K562 (cell line): Measurements from ENCODE around the gene MYL10. TPM values are rescaled to one million over a fixed set of nuclear protein-coding genes. Genes with fewer than 3 reads are reported as not detected.

Experiments used
- ATAC-seq: fragments of 200-7000 bp; cut with Tn5 transposase; 3 replicates; pipeline ENCODE4 v1.9.1; 2020; ENCODE audit warnings: moderate library complexity
- BruUV-seq: library from RNA; stranded (reverse); fragments of 400-500 nt; replicated peaks from 2 replicates; lab custom pipeline; 2021; lab: Mats Ljungman, UMichigan
- CTCF ChIA-PET: fragments of 300-600 bp; formaldehyde crosslinking; extraction: SDS; loops from one replicate; lab custom pipeline; 2021; ENCODE audit warnings: low intra/inter-chr PET ratio; lab: Yijun Ruan, JAX
- POLR2A ChIA-PET: fragments of 300-600, 350-650 bp; sonication (Branson Sonifier 250); formaldehyde crosslinking; extraction: SDS; loops from one replicate; lab custom pipeline; 2021; ENCODE audit warnings: antibody characterized with exemption, inconsistent platforms; lab: Yijun Ruan, JAX
- DNase-seq, 4 experiments: peaks; one replicate each; pipeline versions ENCODE4 v3.0.0 to v3.0.0-alpha.2; 2011 to 2018; ENCODE audit warnings: low spot score in 3 of 4, mixed read lengths in 3 of 4; ENCODE audit errors: extremely low read depth in 1 of 4
- FAIRE-seq: peaks from 2 replicates; lab custom pipeline; 2011; peaks lifted over from hg19 to GRCh38; lab: Jason Lieb, UNC
- H2AFZ ChIP-seq: 2 replicates; pipeline ENCODE4 v1.6.0; 2011; ENCODE audit warnings: low read depth, low read length, control low read depth, inconsistent platforms
- H3K27ac ChIP-seq: fragments of 200-600 bp; 3 replicates; pipeline ENCODE4 v1.8.0; 2011; ENCODE audit warnings: low read depth, mild to moderate bottlenecking, control low read depth, inconsistent platforms, low read length, moderate library complexity, mixed read lengths; ENCODE audit errors: extremely low read depth
- H3K27me3 ChIP-seq, 2 experiments: fragments of 300-600 bp in 1 of 2; 2 replicates in 1 of 2; 3 replicates in 1 of 2; pipeline versions ENCODE4 v1.6.0 to v1.8.0; 2011; ENCODE audit warnings: inconsistent platforms in 2 of 2, low read length in 2 of 2, mild to moderate bottlenecking in 1 of 2, mixed read lengths in 1 of 2, moderate library complexity in 1 of 2; ENCODE audit not compliant: control insufficient read depth in 2 of 2, insufficient read depth in 2 of 2
- H3K36me3 ChIP-seq: fragments of 300-600 bp; 3 replicates; pipeline ENCODE4 v1.8.0; 2011; ENCODE audit warnings: mild to moderate bottlenecking, low read length, inconsistent platforms; ENCODE audit not compliant: control insufficient read depth, insufficient read depth
- H3K4me1 ChIP-seq, 2 experiments: fragments of 200-600 bp in 1 of 2; replicated peaks in 1 of 2; 2 replicates in 1 of 2; 3 replicates in 1 of 2; pipeline versions ENCODE4 v1.5.1 to v1.8.0; 2011; ENCODE audit warnings: inconsistent platforms in 2 of 2, low read length in 2 of 2, mild to moderate bottlenecking in 1 of 2, mixed read lengths in 1 of 2, moderate library complexity in 1 of 2; ENCODE audit not compliant: control insufficient read depth in 2 of 2, insufficient read depth in 2 of 2
- H3K4me2 ChIP-seq: 2 replicates; pipeline ENCODE4 v1.6.1; 2011; ENCODE audit warnings: low read length, control low read depth, inconsistent platforms, mixed read lengths; ENCODE audit not compliant: insufficient read depth
- H3K4me3 ChIP-seq: fragments of 200-600 bp; sonication (generic), shearing (Covaris generic); 2 replicates; pipeline ENCODE4 v1.5.1; 2016; ENCODE audit warnings: control low read depth, inconsistent platforms
- H3K79me2 ChIP-seq: fragments of 200-600 bp; 3 replicates; pipeline ENCODE4 v1.8.0; 2011; ENCODE audit warnings: low read length, inconsistent platforms; ENCODE audit not compliant: control insufficient read depth, insufficient read depth
- H3K9ac ChIP-seq, 2 experiments: 2 replicates each; pipeline versions ENCODE4 v1.6.0 to v1.6.1; 2011; ENCODE audit warnings: low read depth in 2 of 2, low read length in 2 of 2, control low read depth in 1 of 2, inconsistent platforms in 1 of 2, mild to moderate bottlenecking in 1 of 2, mixed read lengths in 1 of 2; ENCODE audit not compliant: insufficient read depth in 1 of 2
- H3K9me1 ChIP-seq: one replicate; pipeline ENCODE4 v1.6.0; 2011; ENCODE audit warnings: inconsistent platforms, mild to moderate bottlenecking, low read length, moderate library complexity; ENCODE audit not compliant: control insufficient read depth, insufficient read depth
- H3K9me3 ChIP-seq: replicated peaks from 2 replicates; pipeline ENCODE4 v1.5.1; 2011; ENCODE audit warnings: low read depth, low read length, inconsistent platforms; ENCODE audit not compliant: control insufficient read depth, insufficient read depth
- H4K20me1 ChIP-seq: replicated peaks from 2 replicates; pipeline ENCODE4 v1.6.1; 2011; ENCODE audit warnings: low read length, inconsistent platforms, mixed read lengths; ENCODE audit not compliant: control insufficient read depth, insufficient read depth
- DLX4 ChIP-seq: fragments of 250-450 bp; sonication (Bioruptor Pico); IDR thresholded peaks from 2 replicates; pipeline ENCODE4 v1.6.1; 2021; ENCODE audit warnings: mild to moderate bottlenecking
- FIP1L1 ChIP-seq: fragments of 200-400 bp; formaldehyde crosslinking; IDR thresholded peaks from 2 replicates; pipeline ENCODE4 v1.6.1; 2018; ENCODE audit warnings: mild to moderate bottlenecking, low read depth, low read length; ENCODE audit not compliant: poor library complexity, severe bottlenecking
- MAZ ChIP-seq, 2 experiments: fragments of 450-650 bp in 1 of 2; sonication (generic) in 1 of 2; formaldehyde crosslinking; IDR thresholded peaks in 1 of 2; conservative IDR thresholded peaks in 1 of 2; 2 replicates each; pipeline versions ENCODE4 v1.4.0 to v1.5.0; 2020; ENCODE audit warnings: mild to moderate bottlenecking in 1 of 2, missing genetic modification reagents in 1 of 2
- MED1 ChIP-seq: sonication (generic); formaldehyde crosslinking; IDR thresholded peaks from 2 replicates; pipeline ENCODE4 v1.8.1; 2023; ENCODE audit warnings: missing genetic modification reagents, borderline replicate concordance
- MYC ChIP-seq, 2 experiments: fragments of 250-450 bp in 1 of 2; sonication (Bioruptor Pico) in 1 of 2; IDR thresholded peaks; 2 replicates each; pipeline versions ENCODE4 v1.5.1 to v1.6.1; 2012 to 2021; ENCODE audit warnings: low read depth in 2 of 2, borderline replicate concordance in 1 of 2, improper control_type of control experiment in 1 of 2, low read length in 1 of 2, mild to moderate bottlenecking in 1 of 2, moderate library complexity in 1 of 2
- PTRF ChIP-seq: fragments of 450-650 bp; IDR thresholded peaks from 2 replicates; pipeline ENCODE4 v1.6.1; 2016; ENCODE audit warnings: mild to moderate bottlenecking, missing genetic modification characterization, missing compliant biosample characterization
- THRA ChIP-seq: fragments of 450-650 bp; IDR thresholded peaks from 2 replicates; pipeline ENCODE4 v1.6.1; 2017; ENCODE audit warnings: mild to moderate bottlenecking, moderate library complexity
- ZBTB8A ChIP-seq: fragments of 450-650 bp; IDR thresholded peaks from 2 replicates; pipeline ENCODE4 v1.6.1; 2018; ENCODE audit warnings: mild to moderate bottlenecking, moderate library complexity; ENCODE audit not compliant: partially characterized antibody
- ZNF408 ChIP-seq: fragments of 250-450 bp; sonication (Bioruptor Pico); IDR thresholded peaks from 2 replicates; pipeline ENCODE4 v1.4.0; 2020; ENCODE audit warnings: low read depth, mild to moderate bottlenecking, moderate library complexity
- ZNF57 ChIP-seq: fragments of 450-650 bp; formaldehyde crosslinking; IDR thresholded peaks from 2 replicates; pipeline ENCODE4 v1.4.0; 2020; ENCODE audit warnings: mild to moderate bottlenecking, moderate library complexity
- WGBS: fragments of 100-300 bp; shearing (Covaris generic); methylation state at CpG from one replicate; pipeline ENCODE4 v1.1.6; 2016; ENCODE audit warnings: low coverage, mixed read lengths; ENCODE audit not compliant: insufficient coverage; ENCODE audit errors: missing lambda C conversion rate; 5-methylcytosine and 5-hydroxymethylcytosine counted together
- in situ Hi-C: fragments of 300-500 bp; cut with MboI; formaldehyde crosslinking; loops from 4 replicates; pipeline ENCODE4 v1.15.0; 2018; ENCODE audit warnings: inconsistent platforms, mixed read lengths
- intact Hi-C: fragments of 100-400 bp; cut with micrococcal nuclease; formaldehyde crosslinking; loops from 2 replicates; pipeline ENCODE4 v1.14.2; 2022
- polyA plus RNA-seq, 8 experiments: library from polyadenylated mRNA; depleted of rRNA in 4 of 8; stranded (reverse) in 5 of 8; unstranded in 3 of 8; fragments of >200 nt; fragmentation: Nextera tagmentation in 2 of 8; fragmentation: Illumina TruSeq in 1 of 8; extraction: Ambion mirVana in 2 of 8; extraction: Trizol in 1 of 8; gene quantifications; 2 replicates each; pipeline versions ENCODE4 v1.2.1 to v1.2.3, GENCODE V29; 2011 to 2014; ENCODE audit warnings: inconsistent platforms in 1 of 8, missing spikeins in 1 of 8
- total RNA-seq, 7 experiments: library from RNA; depleted of rRNA in 6 of 7; stranded (reverse); fragments of >200 nt in 6 of 7; fragmentation: Illumina TruSeq in 2 of 7; extraction: Trizol in 2 of 7; gene quantifications; 2 replicates each; pipeline versions ENCODE4 v1.2.1 to v1.2.3, GENCODE V29; 2011 to 2021; ENCODE audit warnings: low replicate concordance in 1 of 7
- TF ChIP-seq, protein P1 (sequence below): sonication (generic); formaldehyde crosslinking; IDR thresholded peaks from 2 replicates; pipeline ENCODE4 v1.9.0; 2022; ENCODE audit warnings: mild to moderate bottlenecking, missing genetic modification reagents
- TF ChIP-seq, protein P2 (sequence below), 2 experiments: fragments of 450-650 bp; IDR thresholded peaks; 2 replicates each; pipeline ENCODE4 v1.6.1; 2016
- TF ChIP-seq, protein P3 (sequence below): fragments of 450-650 bp; IDR thresholded peaks from 2 replicates; pipeline ENCODE4 v1.6.1; 2016; ENCODE audit warnings: mild to moderate bottlenecking

MYL10 gene
- total and polyA plus RNA-seq, 9 of the 15 experiments (the other 6 are each of a cell fraction or from before 2014, with no cell fraction given): not detected

- intact Hi-C loops (no loop called here), in situ Hi-C loops (no loop called here)
- Histone ChIP-seq H3K27me3 (peaks cover 3 to 26% of the 10 kb centered on the region in 2 experiments; a peak in 4 of 5 replicates), H3K27ac (no peak overlapping the region), H3K9ac (no peak overlapping the region), H3K9me1 (no peaks in the 10 kb centered on the region), H3K36me3 (no peaks in the 10 kb centered on the region), H3K4me3 (no peak overlapping the region), H2AFZ (no peak overlapping the region), H3K79me2 (no peaks in the 10 kb centered on the region), H4K20me1 (no peaks in the 10 kb centered on the region), H3K4me1 (peaks cover 0 to 10% of the 10 kb centered on the region in 2 experiments; a peak in 1 of 5 replicates), H3K4me2 (no peak overlapping the region), H3K9me3 (no peaks in the 10 kb centered on the region)
- FAIRE-seq (no peak), DNase-seq (peak in 1 of 4 experiments; percentile 6), ATAC-seq (no peak; the same call in 2 of the 3 replicates)
- POLR2A ChIA-PET: no interaction called here
- 41% methylated on average over 9 of the region's 9 CpGs for WGBS
- BruUV-seq: no TSS peak
- CTCF ChIA-PET: no interaction called here
- no peak for TF ChIP-seq ZNF57
- no peak for TF ChIP-seq FIP1L1
- no peak for TF ChIP-seq ZNF408 (CRISPR knock-in tag)
- TF ChIP-seq, protein P1, sequence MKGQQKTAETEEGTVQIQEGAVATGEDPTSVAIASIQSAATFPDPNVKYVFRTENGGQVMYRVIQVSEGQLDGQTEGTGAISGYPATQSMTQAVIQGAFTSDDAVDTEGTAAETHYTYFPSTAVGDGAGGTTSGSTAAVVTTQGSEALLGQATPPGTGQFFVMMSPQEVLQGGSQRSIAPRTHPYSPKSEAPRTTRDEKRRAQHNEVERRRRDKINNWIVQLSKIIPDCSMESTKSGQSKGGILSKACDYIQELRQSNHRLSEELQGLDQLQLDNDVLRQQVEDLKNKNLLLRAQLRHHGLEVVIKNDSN: no peak
- TF ChIP-seq DLX4: no peak
- TF ChIP-seq MAZ (CRISPR knock-in tag; conservative IDR thresholded peaks at IDR 0.05 in 1 of 2, IDR thresholded peaks at IDR 0.05 in 1 of 2): no peak
- no peak for TF ChIP-seq PTRF (tag)
- no peak for TF ChIP-seq MYC (IDR thresholded peaks at IDR 0.05; ENCODE audit: low read depth, low read length)
- TF ChIP-seq MYC (CRISPR knock-in tag; IDR thresholded peaks at IDR 0.05; ENCODE audit: borderline replicate concordance, low read depth): no peak
- no peak for TF ChIP-seq THRA
- TF ChIP-seq ZBTB8A: no peak
- TF ChIP-seq, protein P2, sequence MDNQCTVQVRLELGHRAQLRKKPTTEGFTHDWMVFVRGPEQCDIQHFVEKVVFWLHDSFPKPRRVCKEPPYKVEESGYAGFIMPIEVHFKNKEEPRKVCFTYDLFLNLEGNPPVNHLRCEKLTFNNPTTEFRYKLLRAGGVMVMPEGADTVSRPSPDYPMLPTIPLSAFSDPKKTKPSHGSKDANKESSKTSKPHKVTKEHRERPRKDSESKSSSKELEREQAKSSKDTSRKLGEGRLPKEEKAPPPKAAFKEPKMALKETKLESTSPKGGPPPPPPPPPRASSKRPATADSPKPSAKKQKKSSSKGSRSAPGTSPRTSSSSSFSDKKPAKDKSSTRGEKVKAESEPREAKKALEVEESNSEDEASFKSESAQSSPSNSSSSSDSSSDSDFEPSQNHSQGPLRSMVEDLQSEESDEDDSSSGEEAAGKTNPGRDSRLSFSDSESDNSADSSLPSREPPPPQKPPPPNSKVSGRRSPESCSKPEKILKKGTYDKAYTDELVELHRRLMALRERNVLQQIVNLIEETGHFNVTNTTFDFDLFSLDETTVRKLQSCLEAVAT (IDR thresholded peaks at IDR 0.05): no peak
- TF ChIP-seq MED1 (CRISPR knock-in tag): no peak
- TF ChIP-seq, protein P3, sequence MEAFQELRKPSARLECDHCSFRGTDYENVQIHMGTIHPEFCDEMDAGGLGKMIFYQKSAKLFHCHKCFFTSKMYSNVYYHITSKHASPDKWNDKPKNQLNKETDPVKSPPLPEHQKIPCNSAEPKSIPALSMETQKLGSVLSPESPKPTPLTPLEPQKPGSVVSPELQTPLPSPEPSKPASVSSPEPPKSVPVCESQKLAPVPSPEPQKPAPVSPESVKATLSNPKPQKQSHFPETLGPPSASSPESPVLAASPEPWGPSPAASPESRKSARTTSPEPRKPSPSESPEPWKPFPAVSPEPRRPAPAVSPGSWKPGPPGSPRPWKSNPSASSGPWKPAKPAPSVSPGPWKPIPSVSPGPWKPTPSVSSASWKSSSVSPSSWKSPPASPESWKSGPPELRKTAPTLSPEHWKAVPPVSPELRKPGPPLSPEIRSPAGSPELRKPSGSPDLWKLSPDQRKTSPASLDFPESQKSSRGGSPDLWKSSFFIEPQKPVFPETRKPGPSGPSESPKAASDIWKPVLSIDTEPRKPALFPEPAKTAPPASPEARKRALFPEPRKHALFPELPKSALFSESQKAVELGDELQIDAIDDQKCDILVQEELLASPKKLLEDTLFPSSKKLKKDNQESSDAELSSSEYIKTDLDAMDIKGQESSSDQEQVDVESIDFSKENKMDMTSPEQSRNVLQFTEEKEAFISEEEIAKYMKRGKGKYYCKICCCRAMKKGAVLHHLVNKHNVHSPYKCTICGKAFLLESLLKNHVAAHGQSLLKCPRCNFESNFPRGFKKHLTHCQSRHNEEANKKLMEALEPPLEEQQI: no peak
Observed at GRCh38 chr7:101588131-101588935, 40.8 kb downstream of the MYL10 start.
